ENCODE results near the gene LPIN1. TPM values are rescaled to one million over a fixed set of nuclear protein-coding genes. Genes with fewer than 3 reads are reported as not detected.

Gene LPIN1
- total and polyA plus RNA-seq, 2 donors (not counting 1 experiment from before 2014, with no cell fraction given), result 36.3 to 99.1 TPM

DNA sequence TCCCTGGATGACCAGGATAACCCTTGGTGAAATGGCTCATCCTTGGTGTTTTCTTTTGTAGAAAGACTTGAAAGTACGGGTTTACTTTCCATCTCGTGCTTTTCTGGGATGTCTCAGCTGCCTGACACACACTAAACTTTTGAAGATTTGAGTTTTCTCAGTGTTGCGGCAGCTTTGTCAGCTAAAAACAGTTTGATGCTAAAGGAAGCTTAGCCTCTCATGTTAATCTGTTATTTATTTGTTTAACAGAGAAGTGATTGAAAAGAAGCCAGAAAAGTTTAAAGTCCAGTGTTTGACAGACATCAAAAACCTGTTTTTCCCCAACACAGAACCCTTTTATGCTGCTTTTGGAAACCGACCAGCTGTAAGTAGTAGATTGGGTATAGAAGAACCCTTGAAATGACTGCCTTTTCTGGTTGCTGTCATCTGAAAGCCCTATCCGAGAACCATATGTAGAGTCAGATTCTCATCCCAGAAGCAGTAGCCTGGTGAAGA lies 72.8 kb downstream of the LPIN1 start:
- Mint-ChIP-seq H3K9me3 (ENCODE audit: insufficient read depth) (no peaks in the 10 kb centered on the region), H3K4me1 (no peaks in the 10 kb centered on the region), H3K27ac (no peak overlapping the region), H3K27me3 (no peaks in the 10 kb centered on the region), H3K4me3 (no peak overlapping the region)
- no peak for ATAC-seq (ENCODE audit: low read depth)
- no peaks in the 10 kb centered on the region for H3K4me1 ChIP-seq (ENCODE audit: control insufficient read depth in 2 of 2, insufficient read depth in 2 of 2, low read length in 2 of 2)
- H3K27me3 ChIP-seq (replicated peaks in 1 of 4; ENCODE audit: control extremely low read depth in 1 of 4, control insufficient read depth in 3 of 4, insufficient read depth in 4 of 4, low read length in 3 of 4), result no peaks in the 10 kb centered on the region
- no peak overlapping the region for H2AFZ ChIP-seq (ENCODE audit: insufficient read depth, low read depth, low read length, poor library complexity, severe bottlenecking)
- peaks cover 1 to 55% of the 10 kb centered on the region in 2 experiments for H3K36me3 ChIP-seq (replicated peaks in 1 of 2; ENCODE audit: control extremely low read depth in 1 of 2, control insufficient read depth in 1 of 2, extremely low read depth in 1 of 2, insufficient read depth in 2 of 2, low read length in 1 of 2)
- no peak overlapping the region for H3K27ac ChIP-seq (ENCODE audit: low read length in 2 of 2)
- no peaks in the 10 kb centered on the region for H4K20me1 ChIP-seq (ENCODE audit: control insufficient read depth, insufficient read depth, low read length, poor library complexity, severe bottlenecking)
- no peak overlapping the region for H3K4me2 ChIP-seq (replicated peaks; ENCODE audit: low read depth, low read length, poor library complexity, severe bottlenecking)
- ChIA-PET CTCF (no interaction called here), POLR2A (no interaction called here)
- no peak overlapping the region for H3K9ac ChIP-seq (ENCODE audit: low read length)
- no peak for TF ChIP-seq EZH2 (IDR thresholded peaks at IDR 0.05; ENCODE audit: borderline replicate concordance, insufficient read depth, low read depth, low read length, poor library complexity, severe bottlenecking)
- TF ChIP-seq, protein P1, sequence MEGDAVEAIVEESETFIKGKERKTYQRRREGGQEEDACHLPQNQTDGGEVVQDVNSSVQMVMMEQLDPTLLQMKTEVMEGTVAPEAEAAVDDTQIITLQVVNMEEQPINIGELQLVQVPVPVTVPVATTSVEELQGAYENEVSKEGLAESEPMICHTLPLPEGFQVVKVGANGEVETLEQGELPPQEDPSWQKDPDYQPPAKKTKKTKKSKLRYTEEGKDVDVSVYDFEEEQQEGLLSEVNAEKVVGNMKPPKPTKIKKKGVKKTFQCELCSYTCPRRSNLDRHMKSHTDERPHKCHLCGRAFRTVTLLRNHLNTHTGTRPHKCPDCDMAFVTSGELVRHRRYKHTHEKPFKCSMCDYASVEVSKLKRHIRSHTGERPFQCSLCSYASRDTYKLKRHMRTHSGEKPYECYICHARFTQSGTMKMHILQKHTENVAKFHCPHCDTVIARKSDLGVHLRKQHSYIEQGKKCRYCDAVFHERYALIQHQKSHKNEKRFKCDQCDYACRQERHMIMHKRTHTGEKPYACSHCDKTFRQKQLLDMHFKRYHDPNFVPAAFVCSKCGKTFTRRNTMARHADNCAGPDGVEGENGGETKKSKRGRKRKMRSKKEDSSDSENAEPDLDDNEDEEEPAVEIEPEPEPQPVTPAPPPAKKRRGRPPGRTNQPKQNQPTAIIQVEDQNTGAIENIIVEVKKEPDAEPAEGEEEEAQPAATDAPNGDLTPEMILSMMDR (IDR thresholded peaks at IDR 0.05), result no peak
- H3K4me3 ChIP-seq (ENCODE audit: control extremely low read depth in 1 of 5, extremely low read depth in 1 of 5, insufficient read depth in 1 of 5, low read depth in 2 of 5, low read length in 4 of 5), result no peak overlapping the region
- H3K79me2 ChIP-seq (ENCODE audit: control insufficient read depth, insufficient read depth, low read length), result no peaks in the 10 kb centered on the region
- no peak for DNase-seq
- intact Hi-C loops (cut with micrococcal nuclease), result no loop called here
- WGBS (ENCODE audit: insufficient coverage), result 92% methylated on average over 2 of the region's 5 CpGs
- peaks cover 0 to 4% (median 0%) of the 10 kb centered on the region in 3 donors for H3K9me3 ChIP-seq (ENCODE audit: control extremely low read depth in 1 of 3, control insufficient read depth in 2 of 3, insufficient read depth in 1 of 3, low read length in 2 of 3)

DNA sequence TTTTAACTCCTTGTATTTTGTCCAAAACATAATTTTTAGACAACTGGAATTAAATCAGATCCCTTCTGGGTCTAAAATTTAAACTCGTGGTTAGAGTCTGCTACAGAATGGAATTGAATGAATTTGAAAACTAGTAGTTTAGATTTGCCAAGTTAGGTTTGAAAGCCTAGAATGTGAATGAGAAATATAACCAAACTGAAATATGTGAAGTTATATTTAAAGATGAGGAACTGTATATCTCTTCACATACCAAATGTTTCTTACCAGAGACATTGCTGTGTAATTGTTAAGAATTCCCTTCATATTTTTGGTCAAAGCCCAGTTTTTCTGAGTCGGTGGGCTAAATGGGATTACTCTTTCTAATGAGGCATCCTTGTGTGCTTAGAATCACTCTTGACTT lies 74.2 kb downstream of the LPIN1 start:
- CTCF ChIA-PET, result interaction anchor here (0.8 to 1.0 kb wide), 2 partner anchors 12 to 1111 kb away, joined by 3 read pairs; no protein-coding TSS in a partner anchor
- no peak overlapping the region for H3K4me2 ChIP-seq (replicated peaks; ENCODE audit: low read depth, low read length, poor library complexity, severe bottlenecking)
- H3K79me2 ChIP-seq (ENCODE audit: control insufficient read depth, insufficient read depth, low read length), result no peaks in the 10 kb centered on the region
- Mint-ChIP-seq H3K9me3 (ENCODE audit: insufficient read depth) (no peaks in the 10 kb centered on the region), H3K4me3 (no peak overlapping the region), H3K27ac (no peak overlapping the region), H3K4me1 (no peaks in the 10 kb centered on the region), H3K27me3 (no peaks in the 10 kb centered on the region)
- no peak overlapping the region for H2AFZ ChIP-seq (ENCODE audit: insufficient read depth, low read depth, low read length, poor library complexity, severe bottlenecking)
- no peaks in the 10 kb centered on the region for H3K27me3 ChIP-seq (replicated peaks in 1 of 4; ENCODE audit: control extremely low read depth in 1 of 4, control insufficient read depth in 3 of 4, insufficient read depth in 4 of 4, low read length in 3 of 4)
- no peak overlapping the region for H3K9ac ChIP-seq (ENCODE audit: low read length)
- H3K9me3 ChIP-seq (ENCODE audit: control extremely low read depth in 1 of 3, control insufficient read depth in 2 of 3, insufficient read depth in 1 of 3, low read length in 2 of 3), result peaks cover 0 to 4% (median 0%) of the 10 kb centered on the region in 3 donors
- DNase-seq, result no peak
- TF ChIP-seq, protein P1 (IDR thresholded peaks at IDR 0.05), result no peak
- no peak for TF ChIP-seq EZH2 (IDR thresholded peaks at IDR 0.05; ENCODE audit: borderline replicate concordance, insufficient read depth, low read depth, low read length, poor library complexity, severe bottlenecking)
- ATAC-seq (ENCODE audit: low read depth), result no peak
- H3K4me3 ChIP-seq (ENCODE audit: control extremely low read depth in 1 of 5, extremely low read depth in 1 of 5, insufficient read depth in 1 of 5, low read depth in 2 of 5, low read length in 4 of 5), result no peak overlapping the region
- no peaks in the 10 kb centered on the region for H3K4me1 ChIP-seq (ENCODE audit: control insufficient read depth in 2 of 2, insufficient read depth in 2 of 2, low read length in 2 of 2)
- no peaks in the 10 kb centered on the region for H4K20me1 ChIP-seq (ENCODE audit: control insufficient read depth, insufficient read depth, low read length, poor library complexity, severe bottlenecking)
- intact Hi-C loops (cut with micrococcal nuclease), result no loop called here
- peaks cover 1 to 61% of the 10 kb centered on the region in 2 experiments for H3K36me3 ChIP-seq (replicated peaks in 1 of 2; ENCODE audit: control extremely low read depth in 1 of 2, control insufficient read depth in 1 of 2, extremely low read depth in 1 of 2, insufficient read depth in 2 of 2, low read length in 1 of 2)
- H3K27ac ChIP-seq (ENCODE audit: low read length in 2 of 2), result no peak overlapping the region
- POLR2A ChIA-PET, result no interaction called here
- no CpG with 5 or more reads among the region's 2 CpGs for WGBS (ENCODE audit: insufficient coverage)

Measured in B cell (primary cell).